ENCODE measurements around the gene CEP131. TPM values are rescaled to one million over a fixed set of nuclear protein-coding genes. Genes with fewer than 3 reads are reported as not detected.

Gene CEP131
- total RNA-seq, 1 donor from 2014 or later, result 26.8 TPM

- Mint-ChIP-seq H3K27me3 (no peaks in the 10 kb centered on the region), H3K4me1 (ENCODE audit: unreplicated experiment) (peaks cover 5% of the 10 kb centered on the region), H3K9me3 (peaks cover 10% of the 10 kb centered on the region), H3K4me3 (no peak overlapping the region), H3K27ac (no peak overlapping the region), H3K36me3 (peaks cover 3% of the 10 kb centered on the region)
- DNase-seq (ENCODE audit: extremely low spot score, unreplicated experiment), result no peak
- TF ChIP-seq, protein P1, sequence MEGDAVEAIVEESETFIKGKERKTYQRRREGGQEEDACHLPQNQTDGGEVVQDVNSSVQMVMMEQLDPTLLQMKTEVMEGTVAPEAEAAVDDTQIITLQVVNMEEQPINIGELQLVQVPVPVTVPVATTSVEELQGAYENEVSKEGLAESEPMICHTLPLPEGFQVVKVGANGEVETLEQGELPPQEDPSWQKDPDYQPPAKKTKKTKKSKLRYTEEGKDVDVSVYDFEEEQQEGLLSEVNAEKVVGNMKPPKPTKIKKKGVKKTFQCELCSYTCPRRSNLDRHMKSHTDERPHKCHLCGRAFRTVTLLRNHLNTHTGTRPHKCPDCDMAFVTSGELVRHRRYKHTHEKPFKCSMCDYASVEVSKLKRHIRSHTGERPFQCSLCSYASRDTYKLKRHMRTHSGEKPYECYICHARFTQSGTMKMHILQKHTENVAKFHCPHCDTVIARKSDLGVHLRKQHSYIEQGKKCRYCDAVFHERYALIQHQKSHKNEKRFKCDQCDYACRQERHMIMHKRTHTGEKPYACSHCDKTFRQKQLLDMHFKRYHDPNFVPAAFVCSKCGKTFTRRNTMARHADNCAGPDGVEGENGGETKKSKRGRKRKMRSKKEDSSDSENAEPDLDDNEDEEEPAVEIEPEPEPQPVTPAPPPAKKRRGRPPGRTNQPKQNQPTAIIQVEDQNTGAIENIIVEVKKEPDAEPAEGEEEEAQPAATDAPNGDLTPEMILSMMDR (conservative IDR thresholded peaks at IDR 0.05), result no peak
These were observed 49.6 kb downstream of the CEP131 start for GRCh38 chr17:81173052-81173761.

- H3K27ac Mint-ChIP-seq, result peak overlapping the region; percentile 43
- TF ChIP-seq, protein P1 (conservative IDR thresholded peaks at IDR 0.05), result no peak
- peaks cover 3% of the 10 kb centered on the region for H3K27me3 Mint-ChIP-seq
- H3K4me1 Mint-ChIP-seq (ENCODE audit: unreplicated experiment), result peaks cover 5% of the 10 kb centered on the region
- H3K4me3 Mint-ChIP-seq, result no peak overlapping the region
- peaks cover 10% of the 10 kb centered on the region for H3K9me3 Mint-ChIP-seq
- DNase-seq (ENCODE audit: extremely low spot score, unreplicated experiment), result no peak
- H3K36me3 Mint-ChIP-seq, result peaks cover 3% of the 10 kb centered on the region
These were observed 50.8 kb downstream of the CEP131 start for GRCh38 chr17:81171941-81172340.

DNA sequence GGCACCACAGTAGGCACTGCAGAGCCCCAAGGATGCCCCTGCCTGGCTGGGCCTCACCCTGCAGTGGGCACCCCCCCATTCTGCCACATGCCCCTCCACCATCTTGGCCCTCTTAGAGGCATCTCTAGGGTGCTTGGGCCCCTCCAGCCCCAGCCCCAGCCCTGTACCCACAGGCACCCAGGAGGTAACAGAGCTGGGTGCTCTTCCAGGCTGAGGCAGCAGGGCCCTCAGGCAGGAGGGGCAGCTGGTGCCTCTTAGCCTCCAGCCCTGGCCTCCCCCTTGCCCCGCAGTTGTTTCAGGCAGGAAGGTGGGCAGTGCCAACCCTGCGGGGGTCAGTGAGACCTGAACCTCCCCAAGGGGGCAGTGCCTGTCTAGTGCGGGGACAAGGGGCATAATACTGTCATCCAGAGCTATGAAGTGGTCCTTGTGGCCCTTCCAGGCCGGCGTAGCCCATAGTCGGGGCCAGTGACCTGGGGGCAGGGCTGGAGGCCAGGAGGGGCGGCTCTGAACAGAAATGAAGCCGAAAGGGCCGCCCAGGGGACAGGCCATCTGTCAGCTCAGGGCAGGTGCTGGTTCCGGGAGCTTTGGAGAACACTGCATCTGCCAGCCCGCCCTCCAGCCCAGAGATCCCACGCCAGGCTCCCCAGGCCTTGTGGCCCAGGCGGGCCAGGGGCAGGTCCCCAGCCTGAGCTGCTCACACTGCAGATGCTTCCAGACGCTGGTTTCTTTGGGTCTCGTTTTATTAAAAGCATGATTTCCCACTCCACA is 51.9 kb downstream of the CEP131 start:
- Mint-ChIP-seq H3K27ac (no peak overlapping the region), H3K9me3 (peaks cover 10% of the 10 kb centered on the region), H3K4me3 (no peak overlapping the region), H3K36me3 (peaks cover 3% of the 10 kb centered on the region), H3K4me1 (ENCODE audit: unreplicated experiment) (peaks cover 5% of the 10 kb centered on the region), H3K27me3 (peaks cover 3% of the 10 kb centered on the region)
- DNase-seq (ENCODE audit: extremely low spot score, unreplicated experiment), result no peak
- TF ChIP-seq, protein P1 (conservative IDR thresholded peaks at IDR 0.05), result no peak

- peaks cover 5% of the 10 kb centered on the region for H3K4me1 Mint-ChIP-seq (ENCODE audit: unreplicated experiment)
- TF ChIP-seq, protein P1 (conservative IDR thresholded peaks at IDR 0.05), result no peak
- no peak overlapping the region for H3K4me3 Mint-ChIP-seq
- H3K36me3 Mint-ChIP-seq, result no peaks in the 10 kb centered on the region
- peaks cover 1% of the 10 kb centered on the region for H3K9me3 Mint-ChIP-seq
- H3K27me3 Mint-ChIP-seq, result peaks cover 3% of the 10 kb centered on the region
- H3K27ac Mint-ChIP-seq, result no peak overlapping the region
- DNase-seq (ENCODE audit: extremely low spot score, unreplicated experiment), result no peak
These were observed 52.9 kb downstream of the CEP131 start for GRCh38 chr17:81169870-81170309.

GRCh38 chr17:81167638-81168037 is 55.1 kb downstream of the CEP131 start:
- H3K4me1 Mint-ChIP-seq (ENCODE audit: unreplicated experiment), result peaks cover 5% of the 10 kb centered on the region
- H3K27ac Mint-ChIP-seq, result no peak overlapping the region
- no peak for DNase-seq (ENCODE audit: extremely low spot score, unreplicated experiment)

More at GRCh38 chr17:81167638-81168037, 55.1 kb downstream of the CEP131 start:
- H3K27me3 Mint-ChIP-seq, result peaks cover 3% of the 10 kb centered on the region
- no peaks in the 10 kb centered on the region for H3K9me3 Mint-ChIP-seq
- H3K4me3 Mint-ChIP-seq, result no peak overlapping the region
- no peaks in the 10 kb centered on the region for H3K36me3 Mint-ChIP-seq
- TF ChIP-seq, protein P1 (conservative IDR thresholded peaks at IDR 0.05), result no peak

Measured in type B pancreatic cell (in vitro differentiated cells).